DND-41 (cell line): Measurements from ENCODE around the gene PCDHGB7.

Experiments used
- CTCF ChIP-seq: IDR thresholded peaks from 2 replicates; pipeline ENCODE4 v1.5.1; 2012; ENCODE audit warnings: borderline replicate concordance, low read length, moderate library complexity, mild to moderate bottlenecking; ENCODE audit not compliant: poor library complexity, severe bottlenecking; ENCODE audit errors: extremely low read depth
- EZH2 ChIP-seq: IDR thresholded peaks from 3 replicates; pipeline ENCODE4 v1.6.1; 2012; ENCODE audit warnings: borderline replicate concordance, low read depth, mild to moderate bottlenecking, moderate library complexity, low read length, inconsistent platforms; ENCODE audit not compliant: severe bottlenecking

- TF ChIP-seq CTCF (no peak), EZH2 (no peak)
These were observed 22.9 kb downstream of the PCDHGB7 start for GRCh38 chr5:141440341-141440740.
